ENCODE data around the gene LAMA3. TPM values are rescaled to one million over a fixed set of nuclear protein-coding genes. Genes with fewer than 3 reads are reported as not detected.

LAMA3 gene
- total RNA-seq, 3 donors from 2014 or later (not counting 1 experiment from before 2014, with no cell fraction given), result not detected

- Mint-ChIP-seq H3K9me3 (no peaks in the 10 kb centered on the region), H3K4me1 (no peaks in the 10 kb centered on the region), H3K27ac (no peak overlapping the region), H3K4me3 (no peak overlapping the region), H3K27me3 (ENCODE audit: low read depth in 2 of 2) (peaks cover 20 to 36% of the 10 kb centered on the region in 2 donors), H3K36me3 (no peaks in the 10 kb centered on the region)
- no peak overlapping the region for H3K27ac ChIP-seq (ENCODE audit: low read length)
- no peaks in the 10 kb centered on the region for H3K4me1 ChIP-seq (ENCODE audit: control insufficient read depth, insufficient read depth, low read length)
- DNase-seq (no peak), ATAC-seq (no peak)
- TF ChIP-seq, protein P1, sequence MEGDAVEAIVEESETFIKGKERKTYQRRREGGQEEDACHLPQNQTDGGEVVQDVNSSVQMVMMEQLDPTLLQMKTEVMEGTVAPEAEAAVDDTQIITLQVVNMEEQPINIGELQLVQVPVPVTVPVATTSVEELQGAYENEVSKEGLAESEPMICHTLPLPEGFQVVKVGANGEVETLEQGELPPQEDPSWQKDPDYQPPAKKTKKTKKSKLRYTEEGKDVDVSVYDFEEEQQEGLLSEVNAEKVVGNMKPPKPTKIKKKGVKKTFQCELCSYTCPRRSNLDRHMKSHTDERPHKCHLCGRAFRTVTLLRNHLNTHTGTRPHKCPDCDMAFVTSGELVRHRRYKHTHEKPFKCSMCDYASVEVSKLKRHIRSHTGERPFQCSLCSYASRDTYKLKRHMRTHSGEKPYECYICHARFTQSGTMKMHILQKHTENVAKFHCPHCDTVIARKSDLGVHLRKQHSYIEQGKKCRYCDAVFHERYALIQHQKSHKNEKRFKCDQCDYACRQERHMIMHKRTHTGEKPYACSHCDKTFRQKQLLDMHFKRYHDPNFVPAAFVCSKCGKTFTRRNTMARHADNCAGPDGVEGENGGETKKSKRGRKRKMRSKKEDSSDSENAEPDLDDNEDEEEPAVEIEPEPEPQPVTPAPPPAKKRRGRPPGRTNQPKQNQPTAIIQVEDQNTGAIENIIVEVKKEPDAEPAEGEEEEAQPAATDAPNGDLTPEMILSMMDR (IDR thresholded peaks at IDR 0.05), result no peak
- H3K9me3 ChIP-seq (ENCODE audit: control insufficient read depth, insufficient read depth, low read length), result no peaks in the 10 kb centered on the region
- no peak overlapping the region for H3K4me3 ChIP-seq (ENCODE audit: low read length)
- H3K27me3 ChIP-seq (ENCODE audit: control insufficient read depth, insufficient read depth, low read length), result no peaks in the 10 kb centered on the region
- no peaks in the 10 kb centered on the region for H3K36me3 ChIP-seq (ENCODE audit: control insufficient read depth, insufficient read depth, low read length)
- 89% methylated on average over 4 of the region's 4 CpGs for WGBS (ENCODE audit: insufficient coverage)
- intact Hi-C loops (cut with micrococcal nuclease), result loop anchor here (1.0 to 2.0 kb wide), 2 partner anchors 80 to 204 kb away; no protein-coding TSS in a partner anchor
Measured at GRCh38 chr18:23702606-23703005, 13.4 kb downstream of the LAMA3 start.

DNA sequence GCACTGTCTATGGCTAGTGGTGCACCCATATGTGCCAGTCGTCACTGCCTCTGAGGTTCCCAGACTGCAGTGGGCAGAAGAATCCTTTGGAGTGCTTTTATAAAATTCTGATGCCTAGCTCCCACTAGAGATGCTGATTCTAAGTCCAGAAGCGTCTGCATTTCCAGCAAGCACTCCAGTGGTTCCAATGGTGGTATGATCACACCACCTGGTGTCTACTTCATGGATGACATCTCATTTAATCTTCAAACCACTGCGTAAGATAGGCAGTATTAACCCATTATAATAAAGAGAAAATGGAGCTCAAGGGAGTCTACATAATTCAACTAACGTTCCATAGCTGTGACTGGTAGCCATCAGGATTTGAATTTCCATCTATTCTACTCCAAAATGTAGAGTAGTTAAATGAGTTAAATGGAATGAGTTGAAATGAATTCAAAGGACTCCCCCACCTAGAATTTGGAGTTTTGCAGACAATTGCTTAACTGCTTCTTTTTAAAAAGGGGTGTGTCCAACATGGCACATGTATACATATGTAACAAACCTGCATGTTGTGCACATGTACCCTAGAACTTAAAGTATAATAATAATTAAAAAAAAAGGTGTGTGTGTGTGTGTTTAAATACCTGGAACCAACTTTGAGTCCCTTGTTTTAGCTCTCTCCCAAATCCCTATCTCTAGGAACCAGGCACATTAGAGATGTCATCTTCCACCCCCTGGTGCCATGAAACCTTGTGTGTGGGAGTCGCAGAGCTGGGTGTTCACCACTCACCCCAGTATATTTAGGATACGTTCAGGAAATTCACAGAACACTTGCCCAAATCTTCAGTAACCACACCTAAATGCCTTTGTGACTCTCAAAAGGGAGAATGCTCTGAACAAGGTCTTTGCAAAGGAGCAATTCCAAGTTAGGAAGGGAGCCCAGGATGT is 14.1 kb downstream of the LAMA3 start:
- peaks cover 20 to 36% of the 10 kb centered on the region in 2 donors for H3K27me3 Mint-ChIP-seq (ENCODE audit: low read depth in 2 of 2)
- WGBS (ENCODE audit: insufficient coverage), result 70% methylated on average over 4 of the region's 6 CpGs
- Histone ChIP-seq H3K27ac (ENCODE audit: low read length) (no peak overlapping the region), H3K4me1 (ENCODE audit: control insufficient read depth, insufficient read depth, low read length) (no peaks in the 10 kb centered on the region), H3K4me3 (ENCODE audit: low read length) (no peak overlapping the region), H3K9me3 (ENCODE audit: control insufficient read depth, insufficient read depth, low read length) (no peaks in the 10 kb centered on the region), H3K36me3 (ENCODE audit: control insufficient read depth, insufficient read depth, low read length) (no peaks in the 10 kb centered on the region), H3K27me3 (ENCODE audit: control insufficient read depth, insufficient read depth, low read length) (no peaks in the 10 kb centered on the region)
- H3K9me3 Mint-ChIP-seq, result no peaks in the 10 kb centered on the region
- intact Hi-C loops (cut with micrococcal nuclease), result loop anchor here (1.0 to 2.0 kb wide), 2 partner anchors 81 to 205 kb away; no protein-coding TSS in a partner anchor
- TF ChIP-seq, protein P1 (IDR thresholded peaks at IDR 0.05), result peak; percentile 38
- H3K27ac Mint-ChIP-seq, result no peak overlapping the region
- ATAC-seq (peak in 2 of 3 donors; percentile 64 to 74), DNase-seq (peak in 1 of 2 donors; percentile 68)
- H3K4me3 Mint-ChIP-seq, result no peak overlapping the region
- no peaks in the 10 kb centered on the region for H3K36me3 Mint-ChIP-seq
- no peaks in the 10 kb centered on the region for H3K4me1 Mint-ChIP-seq

- H3K36me3 ChIP-seq (ENCODE audit: control insufficient read depth, insufficient read depth, low read length), result no peaks in the 10 kb centered on the region
- DNase-seq, result no peak
- Mint-ChIP-seq H3K36me3 (no peaks in the 10 kb centered on the region), H3K9me3 (no peaks in the 10 kb centered on the region), H3K4me3 (no peak overlapping the region), H3K27me3 (ENCODE audit: low read depth in 2 of 2) (peaks cover 20 to 29% of the 10 kb centered on the region in 2 donors), H3K27ac (no peak overlapping the region), H3K4me1 (no peaks in the 10 kb centered on the region)
- H3K27ac ChIP-seq (ENCODE audit: low read length), result no peak overlapping the region
- 75% methylated on average over 5 of the region's 6 CpGs for WGBS (ENCODE audit: insufficient coverage)
- H3K9me3 ChIP-seq (ENCODE audit: control insufficient read depth, insufficient read depth, low read length), result no peaks in the 10 kb centered on the region
- ATAC-seq, result no peak
- TF ChIP-seq, protein P1 (IDR thresholded peaks at IDR 0.05), result no peak
- H3K27me3 ChIP-seq (ENCODE audit: control insufficient read depth, insufficient read depth, low read length), result no peaks in the 10 kb centered on the region
- intact Hi-C loops (cut with micrococcal nuclease), result loop anchor here (1.0 to 2.0 kb wide), 2 partner anchors 82 to 205 kb away; no protein-coding TSS in a partner anchor
- no peaks in the 10 kb centered on the region for H3K4me1 ChIP-seq (ENCODE audit: control insufficient read depth, insufficient read depth, low read length)
- H3K4me3 ChIP-seq (ENCODE audit: low read length), result no peak overlapping the region
Measured at GRCh38 chr18:23703987-23704384, 14.7 kb downstream of the LAMA3 start.

Data from natural killer cell (primary cell).